Ishikawa (cell line): ENCODE data around the gene ADD3.

Source experiments
- CEBPB ChIP-seq: IDR thresholded peaks from 2 replicates; pipeline ENCODE4 v1.6.1; 2012
- CREB1 ChIP-seq: IDR thresholded peaks from 2 replicates; pipeline ENCODE4 v1.6.1; 2012; ENCODE audit warnings: low read depth
- EGR1 ChIP-seq: IDR thresholded peaks from 2 replicates; pipeline ENCODE4 v1.6.1; 2012
- EP300 ChIP-seq: IDR thresholded peaks from 2 replicates; pipeline ENCODE4 v1.6.1; 2012; ENCODE audit warnings: borderline replicate concordance
- FOXM1 ChIP-seq: IDR thresholded peaks from 2 replicates; pipeline ENCODE4 v1.6.1; 2012; ENCODE audit warnings: low read depth, borderline replicate concordance
- MAX ChIP-seq: IDR thresholded peaks from 2 replicates; pipeline ENCODE4 v1.6.1; 2012
- NFIC ChIP-seq: IDR thresholded peaks from 2 replicates; pipeline ENCODE4 v1.6.1; 2012
- RAD21 ChIP-seq: IDR thresholded peaks from 2 replicates; pipeline ENCODE4 v1.6.1; 2012; ENCODE audit warnings: low read depth
- REST ChIP-seq: IDR thresholded peaks from 2 replicates; pipeline ENCODE4 v1.6.1; 2012; ENCODE audit warnings: low read depth, mild to moderate bottlenecking
- TAF1 ChIP-seq: IDR thresholded peaks from 2 replicates; pipeline ENCODE4 v1.6.1; 2012; ENCODE audit warnings: low read depth, mild to moderate bottlenecking
- TCF12 ChIP-seq: IDR thresholded peaks from 2 replicates; pipeline ENCODE4 v1.6.1; 2012; ENCODE audit warnings: low read depth
- TEAD4 ChIP-seq: IDR thresholded peaks from 2 replicates; pipeline ENCODE4 v1.6.1; 2012
- USF1 ChIP-seq: IDR thresholded peaks from 2 replicates; pipeline ENCODE4 v1.6.1; 2012
- YY1 ChIP-seq: IDR thresholded peaks from 2 replicates; pipeline ENCODE4 v1.6.1; 2012; ENCODE audit warnings: low read depth
- ZBTB7A ChIP-seq: IDR thresholded peaks from 2 replicates; pipeline ENCODE4 v1.6.1; 2012; ENCODE audit warnings: low read depth

The ADD3 gene

GRCh38 chr10:110181451-110181850 lies 173.7 kb downstream of the ADD3 start:
- TF ChIP-seq FOXM1, result no peak
- TF ChIP-seq TEAD4, result no peak
- TF ChIP-seq CEBPB, result no peak
- TF ChIP-seq TCF12, result no peak
- TF ChIP-seq RAD21, result no peak
- TF ChIP-seq NFIC, result no peak
- TF ChIP-seq USF1, result no peak
- TF ChIP-seq CREB1, result no peak
- TF ChIP-seq EP300, result no peak
- no peak for TF ChIP-seq REST
- TF ChIP-seq ZBTB7A, result no peak
- TF ChIP-seq YY1, result no peak
- no peak for TF ChIP-seq MAX
- no peak for TF ChIP-seq EGR1
- TF ChIP-seq TAF1, result no peak

- TF ChIP-seq REST (no peak), MAX (no peak), NFIC (no peak), TAF1 (no peak), USF1 (no peak), TEAD4 (no peak), EP300 (no peak), TCF12 (no peak), FOXM1 (no peak), EGR1 (no peak), ZBTB7A (no peak), RAD21 (no peak), CREB1 (no peak), YY1 (no peak), CEBPB (no peak)
These were observed 174.1 kb downstream of the ADD3 start for GRCh38 chr10:110181911-110182310.

GRCh38 chr10:110184398-110184797 lies 176.6 kb downstream of the ADD3 start:
- TF ChIP-seq MAX, result no peak
- no peak for TF ChIP-seq REST
- TF ChIP-seq EGR1, result no peak
- no peak for TF ChIP-seq YY1
- no peak for TF ChIP-seq EP300
- no peak for TF ChIP-seq TAF1
- TF ChIP-seq FOXM1, result no peak
- TF ChIP-seq RAD21, result no peak
- no peak for TF ChIP-seq ZBTB7A
- no peak for TF ChIP-seq CREB1
